Mammary epithelial cell (primary cell): ENCODE measurements around the gene NOL3.

Experiments used
- CTCF ChIP-seq, 2 donors: IDR thresholded peaks in 1 of 2; conservative IDR thresholded peaks in 1 of 2; 2 replicates each; pipeline ENCODE4 v1.5.1; 2011 to 2012; ENCODE audit warnings: inconsistent platforms in 2 of 2, low read length in 2 of 2, mild to moderate bottlenecking in 2 of 2, control low read depth in 1 of 2, low read depth in 1 of 2; ENCODE audit not compliant: insufficient read depth in 1 of 2; ENCODE audit errors: extremely low read depth in 1 of 2
- EZH2 ChIP-seq: IDR thresholded peaks from 2 replicates; pipeline ENCODE4 v1.6.1; 2012; ENCODE audit warnings: low read length, inconsistent platforms, borderline replicate concordance

GRCh38 chr16:67158637-67159600, 11.4 kb upstream of the NOL3 start:
- no peak for TF ChIP-seq CTCF (conservative IDR thresholded peaks at IDR 0.05 in 1 of 2, IDR thresholded peaks at IDR 0.05 in 1 of 2; ENCODE audit: extremely low read depth in 1 of 2, insufficient read depth in 1 of 2, low read depth in 1 of 2, low read length in 2 of 2)
- no peak for TF ChIP-seq EZH2
